ENCODE data around the gene CXCR3. TPM values are rescaled to one million over a fixed set of nuclear protein-coding genes. Genes with fewer than 3 reads are reported as not detected.

The CXCR3 gene
- total and polyA plus RNA-seq, 2 of the 13 experiments (the other 11 are each of a cell fraction or from before 2014, with no cell fraction given), result 0.18 TPM; not detected in 1

GRCh38 chrX:71621603-71622002, 3.3 kb upstream of the CXCR3 start (continued):
- no peak for TF ChIP-seq ZNF605 (CRISPR knock-in tag; IDR thresholded peaks at IDR 0.05)
- TF ChIP-seq BATF2 (CRISPR knock-in tag; IDR thresholded peaks at IDR 0.05), result no peak
- TF ChIP-seq KDM5A (IDR thresholded peaks at IDR 0.05; ENCODE audit: borderline replicate concordance, low read length), result no peak
- no peak for TF ChIP-seq SNAPC4 (CRISPR knock-in tag; IDR thresholded peaks at IDR 0.05)
- no peak for TF ChIP-seq MYPOP (CRISPR knock-in tag; IDR thresholded peaks at IDR 0.05)
- TF ChIP-seq KLF16 (CRISPR knock-in tag; IDR thresholded peaks at IDR 0.05), result no peak
- no peak for TF ChIP-seq CHD4 (IDR thresholded peaks at IDR 0.05; ENCODE audit: borderline replicate concordance, low read length)

Data from HepG2 (cell line).